Measurements from ENCODE around the gene RFX1.

DNA sequence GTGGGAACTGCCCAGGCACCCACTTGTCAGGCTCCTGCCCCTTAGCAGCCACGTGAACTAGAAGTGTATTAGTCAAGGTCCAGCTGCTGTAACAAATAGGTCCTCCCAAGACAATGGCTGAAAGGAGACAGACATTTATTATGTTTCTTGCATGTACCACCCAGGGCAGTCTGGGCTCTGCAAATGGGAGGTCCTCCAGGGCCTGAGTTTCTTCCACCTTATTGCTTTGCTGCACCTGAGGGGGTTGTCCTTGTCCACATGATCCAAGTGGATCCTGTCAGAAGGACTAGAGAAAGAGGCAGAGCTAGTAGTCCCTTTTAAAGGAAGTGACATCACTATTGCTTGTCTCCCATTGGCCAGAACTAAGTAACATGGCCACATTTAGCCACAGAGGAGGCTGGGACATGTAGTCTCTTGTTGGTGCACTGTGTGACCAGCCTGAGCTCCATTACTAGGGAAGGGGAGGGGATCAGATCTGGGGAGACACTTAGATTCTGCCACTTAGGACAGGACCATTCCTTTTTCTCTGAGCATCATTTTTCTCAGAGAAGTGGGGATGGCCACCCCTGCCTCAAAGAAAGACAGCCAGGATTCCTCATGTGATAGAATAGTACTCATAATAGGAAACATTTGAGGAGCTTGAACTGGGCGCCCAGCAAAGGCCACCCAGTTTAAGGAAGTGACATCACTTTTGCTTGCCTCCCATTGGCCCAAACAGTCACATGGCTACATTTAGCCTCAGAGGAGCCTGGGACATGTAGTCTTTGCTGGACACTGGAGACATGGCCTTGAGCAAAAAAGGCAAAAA, 85.0 kb downstream of the RFX1 start:
- TF ChIP-seq GATA3 (IDR thresholded peaks at IDR 0.05; ENCODE audit: low read depth, low read length) (no peak), GATA2 (IDR thresholded peaks at IDR 0.05; ENCODE audit: low read depth, low read length) (no peak)
